Mucosa of descending colon (tissue), 3 donors: ENCODE measurements around the gene TRPT1. TPM values are rescaled to one million over a fixed set of nuclear protein-coding genes. Genes with fewer than 3 reads are reported as not detected.

ENCODE experiments used
- ATAC-seq: fragments of 200-7000 bp; cut with Tn5 transposase; one replicate; pipeline ENCODE4 v1.9.1; 2020; ENCODE audit warnings: mild to moderate bottlenecking, moderate library complexity
- DNase-seq, 3 donors: peaks; one replicate each; pipeline ENCODE4 v3.0.0-alpha.2; 2020
- H3K36me3 ChIP-seq: fragments of 200-600 bp; one replicate; pipeline ENCODE4 v1.8.0; 2021; ENCODE audit warnings: low read depth, mild to moderate bottlenecking
- H3K4me1 ChIP-seq: fragments of 200-600 bp; one replicate; pipeline ENCODE4 v1.8.0; 2021; ENCODE audit warnings: low read depth, mild to moderate bottlenecking
- H3K4me3 ChIP-seq: fragments of 200-600 bp; one replicate; pipeline ENCODE4 v1.8.0; 2021; ENCODE audit warnings: mild to moderate bottlenecking
- H3K9me3 ChIP-seq: fragments of 200-600 bp; one replicate; pipeline ENCODE4 v1.8.0; 2021; ENCODE audit warnings: mild to moderate bottlenecking
- CTCF ChIP-seq: fragments of 200-600 bp; IDR thresholded peaks from one replicate; pipeline ENCODE4 v1.8.0; 2022; ENCODE audit warnings: antibody characterized with exemption, mild to moderate bottlenecking
- intact Hi-C, 2 donors: fragments of 100-400 bp; cut with DNase I in 1 of 2; cut with micrococcal nuclease in 1 of 2; formaldehyde crosslinking; loops; one replicate each; pipeline versions ENCODE4 v1.11.0 to v1.11.1; 2022; cut with DNase I, micrococcal nuclease
- total RNA-seq, 3 donors: library from RNA; stranded (reverse); fragmentation: NEBNext Ultra II Directional in 2 of 3; extraction: Animal tissue kit (Norgen Biotek cat#: 25700) in 2 of 3; gene quantifications; one replicate each; pipeline versions ENCODE4 v1.2.1 to v1.2.4, GENCODE V29; 2021 to 2023
- donor health status: DM: no; HTN: no; CAD: no; lungs with moderate emphysema.
- donor health status: DM: no; HTN: no; CAD: no.
- donor health status: DM: no; HTN: yes; CAD: no.

The TRPT1 gene
- total RNA-seq, 3 donors from 2014 or later = 50.6 to 55.1 (median 53.1) TPM

DNA sequence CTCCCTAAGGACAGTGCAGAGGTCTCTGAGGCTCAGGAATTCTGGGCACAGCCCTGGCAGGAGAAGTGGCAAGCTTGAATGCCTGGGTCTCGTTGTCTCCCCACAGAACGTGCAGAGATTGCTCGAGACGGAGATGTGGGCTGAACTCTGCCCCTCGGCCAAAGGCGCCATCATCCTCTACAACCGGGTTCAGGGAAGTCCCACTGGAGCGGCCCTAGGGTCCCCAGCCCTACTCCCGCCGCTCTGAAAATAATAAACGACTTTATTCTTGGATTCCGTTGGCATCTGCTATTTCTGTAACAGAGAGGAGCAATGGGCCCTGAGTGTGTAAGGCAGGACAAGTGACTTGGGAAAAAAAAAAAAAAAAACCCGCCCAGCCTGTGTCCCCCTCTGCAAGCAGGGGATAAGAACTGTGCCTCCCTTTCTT is 3.8 kb upstream of the TRPT1 start:
- intact Hi-C loops = no loop called here
- peak in 2 of 3 donors; percentile 22 to 44 for DNase-seq

GRCh38 chr11:64229090-64229743 is 3.2 kb upstream of the TRPT1 start:
- Histone ChIP-seq H3K9me3 (no peaks in the 10 kb centered on the region), H3K4me3 (no peak overlapping the region), H3K36me3 (no peaks in the 10 kb centered on the region), H3K4me1 (peaks cover 44% of the 10 kb centered on the region)
- ATAC-seq (no peak), DNase-seq (peak in 2 of 3 donors; percentile 23 to 42)
- TF ChIP-seq CTCF = no peak
- intact Hi-C loops = no loop called here

More for the DNA sequence above, 3.8 kb upstream of the TRPT1 start:
- Histone ChIP-seq H3K4me1 (peaks cover 44% of the 10 kb centered on the region), H3K4me3 (no peak overlapping the region), H3K9me3 (no peaks in the 10 kb centered on the region), H3K36me3 (no peaks in the 10 kb centered on the region)
- ATAC-seq = no peak
- TF ChIP-seq CTCF = no peak

DNA sequence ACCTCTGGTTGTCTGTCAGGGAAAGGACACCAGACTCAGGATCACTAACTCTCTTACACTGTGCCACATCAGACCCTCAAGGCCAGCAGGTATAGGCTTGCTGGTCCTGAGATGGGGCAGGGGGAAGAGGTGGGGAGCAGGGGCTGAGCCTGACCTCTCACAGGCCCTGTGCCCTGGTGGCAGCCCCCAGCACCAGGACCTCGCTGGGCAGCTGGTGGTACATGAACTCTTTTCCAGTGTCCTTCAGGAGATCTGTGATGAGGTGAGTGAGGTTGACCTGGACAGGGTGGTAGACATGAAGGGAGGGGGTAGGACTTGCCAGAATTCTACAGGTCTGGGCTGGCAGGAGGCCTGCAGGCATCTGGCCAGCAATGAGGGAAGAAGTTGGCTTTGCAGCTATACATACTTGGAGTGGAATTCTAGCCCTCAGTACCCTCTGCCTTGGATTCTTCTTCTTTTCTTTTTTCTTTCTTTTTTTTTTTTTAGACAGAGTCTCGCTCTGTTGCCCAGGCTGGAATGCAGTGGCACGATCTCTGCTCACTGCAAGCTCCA is 1.5 kb upstream of the TRPT1 start:
- no peak for TF ChIP-seq CTCF
- H3K9me3 ChIP-seq = no peaks in the 10 kb centered on the region
- no peak overlapping the region for H3K4me3 ChIP-seq
- H3K36me3 ChIP-seq = no peaks in the 10 kb centered on the region
- H3K4me1 ChIP-seq = peaks cover 44% of the 10 kb centered on the region
- intact Hi-C loops = no loop called here
- no peak for ATAC-seq
- DNase-seq = peak in 2 of 3 donors; percentile 16 to 41

DNA sequence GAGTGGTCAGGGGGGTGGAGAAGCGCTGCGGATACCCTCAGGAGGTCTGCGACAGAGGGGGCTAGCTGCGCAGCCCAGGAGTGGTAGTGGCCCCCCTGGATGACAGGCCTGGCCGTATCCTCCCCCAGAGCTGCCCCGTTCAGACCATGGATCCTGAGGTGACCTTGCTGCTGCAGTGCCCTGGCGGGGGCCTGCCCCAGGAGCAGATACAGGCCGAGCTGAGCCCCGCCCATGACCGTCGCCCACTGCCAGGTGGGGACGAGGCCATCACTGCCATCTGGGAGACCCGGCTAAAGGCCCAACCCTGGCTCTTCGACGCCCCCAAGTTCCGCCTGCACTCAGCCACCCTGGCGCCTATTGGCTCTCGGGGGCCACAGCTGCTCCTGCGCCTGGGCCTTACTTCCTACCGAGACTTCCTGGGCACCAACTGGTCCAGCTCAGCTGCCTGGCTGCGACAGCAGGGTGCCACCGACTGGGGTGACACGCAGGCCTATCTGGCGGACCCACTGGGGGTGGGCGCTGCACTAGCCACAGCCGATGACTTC is 593 bp upstream of the TRPT1 start:
- ATAC-seq = peak; percentile 62
- DNase-seq = peak; percentile 75 to 91 (median 87)
- H3K4me1 ChIP-seq = peaks cover 43% of the 10 kb centered on the region
- no peaks in the 10 kb centered on the region for H3K36me3 ChIP-seq
- no peak for TF ChIP-seq CTCF
- H3K4me3 ChIP-seq = peak overlapping the region; percentile 60
- intact Hi-C loops = no loop called here
- H3K9me3 ChIP-seq = no peaks in the 10 kb centered on the region

- no peak for ATAC-seq
- DNase-seq = peak in 1 of 3 donors; percentile 36
- intact Hi-C loops = no loop called here
Measured at GRCh38 chr11:64224891-64225607, 937 bp downstream of the TRPT1 start.

More at GRCh38 chr11:64224891-64225607, 937 bp downstream of the TRPT1 start:
- no peak for TF ChIP-seq CTCF
- Histone ChIP-seq H3K36me3 (no peaks in the 10 kb centered on the region), H3K4me3 (peak overlapping the region; percentile 60), H3K4me1 (peaks cover 34% of the 10 kb centered on the region), H3K9me3 (no peaks in the 10 kb centered on the region)
